Upper lobe of left lung (tissue), 6 donors: Measurements from ENCODE around the gene LRRC3. TPM values are rescaled to one million over a fixed set of nuclear protein-coding genes. Genes with fewer than 3 reads are reported as not detected.

Source experiments
- ATAC-seq, 2 donors: fragments of 200-7000 bp; cut with Tn5 transposase; one replicate each; pipeline ENCODE4 v1.9.1; 2022; ENCODE audit warnings: mild to moderate bottlenecking in 2 of 2, moderate library complexity in 2 of 2; ENCODE audit not compliant: low FRiP score in 2 of 2
- DNase-seq, 2 donors: peaks; one replicate each; pipeline ENCODE4 v3.0.0-alpha.2; 2019 to 2020
- H3K27ac ChIP-seq, 4 donors: fragments of 200-600 bp; sonication (generic); one replicate each; pipeline ENCODE4 v1.5.1; 2016 to 2019
- H3K27me3 ChIP-seq, 4 donors: fragments of 200-600 bp; sonication (generic); one replicate each; pipeline ENCODE4 v1.5.1; 2017 to 2019
- H3K36me3 ChIP-seq, 4 donors: fragments of 200-600 bp; sonication (generic); one replicate each; pipeline ENCODE4 v1.5.1; 2016 to 2019
- H3K4me1 ChIP-seq, 4 donors: fragments of 200-600 bp; sonication (generic); one replicate each; pipeline ENCODE4 v1.5.1; 2018 to 2019
- H3K4me3 ChIP-seq, 4 donors: fragments of 200-600 bp; sonication (generic); one replicate each; pipeline ENCODE4 v1.5.1; 2017 to 2019; ENCODE audit warnings: mild to moderate bottlenecking in 2 of 4, moderate library complexity in 1 of 4
- H3K9me3 ChIP-seq, 4 donors: fragments of 200-600 bp; sonication (generic); one replicate each; pipeline ENCODE4 v1.5.1; 2018 to 2019
- EP300 ChIP-seq, 4 donors: sonication (generic); formaldehyde crosslinking; IDR thresholded peaks; one replicate each; pipeline ENCODE4 v1.5.1; 2017; ENCODE audit warnings: antibody characterized with exemption in 4 of 4, control low read depth in 2 of 4
- POLR2A ChIP-seq, 4 donors: fragments of 450-650 bp; IDR thresholded peaks; one replicate each; pipeline ENCODE4 v1.5.1; 2016 to 2017; ENCODE audit warnings: antibody characterized with exemption in 4 of 4, mild to moderate bottlenecking in 2 of 4
- POLR2AphosphoS5 ChIP-seq, 2 donors: sonication (generic); formaldehyde crosslinking; IDR thresholded peaks; one replicate each; pipeline ENCODE4 v1.5.1; 2017; ENCODE audit warnings: antibody characterized with exemption in 2 of 2
- WGBS, 2 donors: methylation state at CpG; one replicate each; pipeline ENCODE4 v1.1.5; 2017 to 2018; 5-methylcytosine and 5-hydroxymethylcytosine counted together
- total RNA-seq, 6 donors: library from RNA; depleted of rRNA in 4 of 6; stranded (reverse); fragments of >200 nt in 4 of 6; gene quantifications; one replicate each; pipeline versions ENCODE4 v1.1.0 to v1.2.1, GENCODE V29; 2016 to 2021
- TF ChIP-seq, protein P1 (sequence below), 6 experiments: fragments of 450-650 bp in 4 of 6; fragments of 200-600 bp in 2 of 6; sonication (generic) in 2 of 6; IDR thresholded peaks; one replicate each; pipeline ENCODE4 v1.5.1; 2016 to 2019; ENCODE audit warnings: antibody characterized with exemption in 6 of 6
- donor health status: DM: no; HTN: no; CAD: no; lungs with moderate emphysema.
- donor health status: DM: no; HTN: yes; CAD: no; lungs with severe emphysema.

LRRC3 gene
- total RNA-seq, 6 donors from 2014 or later: 3.1 to 11.5 (median 4.6) TPM

DNA sequence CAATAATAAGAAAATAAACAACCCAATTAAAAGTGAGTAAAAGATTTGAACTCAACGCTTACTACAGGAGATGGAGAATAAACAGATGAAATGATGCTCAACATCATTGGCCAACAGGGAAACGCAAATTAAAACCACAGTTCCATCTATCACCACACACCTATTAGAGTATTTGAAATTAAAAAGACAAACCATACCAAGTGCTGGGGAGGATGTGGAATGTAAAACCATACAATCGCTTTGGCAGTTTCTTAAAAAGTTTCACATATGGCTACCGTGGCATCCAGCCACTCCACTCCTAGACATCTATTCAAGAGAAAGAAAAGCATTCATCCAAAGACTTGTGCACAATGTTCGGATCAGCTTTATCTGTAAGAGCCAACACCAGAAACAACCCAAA lies 1.3 kb upstream of the LRRC3 start:
- ATAC-seq (no peak), DNase-seq (no peak)
- no peaks in the 10 kb centered on the region for H3K36me3 ChIP-seq
- no peak for TF ChIP-seq POLR2A (IDR thresholded peaks at IDR 0.05)
- TF ChIP-seq, protein P1, sequence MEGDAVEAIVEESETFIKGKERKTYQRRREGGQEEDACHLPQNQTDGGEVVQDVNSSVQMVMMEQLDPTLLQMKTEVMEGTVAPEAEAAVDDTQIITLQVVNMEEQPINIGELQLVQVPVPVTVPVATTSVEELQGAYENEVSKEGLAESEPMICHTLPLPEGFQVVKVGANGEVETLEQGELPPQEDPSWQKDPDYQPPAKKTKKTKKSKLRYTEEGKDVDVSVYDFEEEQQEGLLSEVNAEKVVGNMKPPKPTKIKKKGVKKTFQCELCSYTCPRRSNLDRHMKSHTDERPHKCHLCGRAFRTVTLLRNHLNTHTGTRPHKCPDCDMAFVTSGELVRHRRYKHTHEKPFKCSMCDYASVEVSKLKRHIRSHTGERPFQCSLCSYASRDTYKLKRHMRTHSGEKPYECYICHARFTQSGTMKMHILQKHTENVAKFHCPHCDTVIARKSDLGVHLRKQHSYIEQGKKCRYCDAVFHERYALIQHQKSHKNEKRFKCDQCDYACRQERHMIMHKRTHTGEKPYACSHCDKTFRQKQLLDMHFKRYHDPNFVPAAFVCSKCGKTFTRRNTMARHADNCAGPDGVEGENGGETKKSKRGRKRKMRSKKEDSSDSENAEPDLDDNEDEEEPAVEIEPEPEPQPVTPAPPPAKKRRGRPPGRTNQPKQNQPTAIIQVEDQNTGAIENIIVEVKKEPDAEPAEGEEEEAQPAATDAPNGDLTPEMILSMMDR (IDR thresholded peaks at IDR 0.05): no peak
- TF ChIP-seq EP300 (IDR thresholded peaks at IDR 0.05): no peak
- TF ChIP-seq POLR2AphosphoS5 (IDR thresholded peaks at IDR 0.05): no peak
- WGBS, 2 donors: 84 to 92% methylated on average over 5 of the region's 5 CpGs
- H3K9me3 ChIP-seq: peaks cover 0 to 3% (median 0%) of the 10 kb centered on the region in 4 donors
- H3K27me3 ChIP-seq: no peaks in the 10 kb centered on the region
- no peak overlapping the region for H3K27ac ChIP-seq
- H3K4me1 ChIP-seq: peaks cover 5 to 20% (median 12%) of the 10 kb centered on the region in 4 donors
- no peak overlapping the region for H3K4me3 ChIP-seq

DNA sequence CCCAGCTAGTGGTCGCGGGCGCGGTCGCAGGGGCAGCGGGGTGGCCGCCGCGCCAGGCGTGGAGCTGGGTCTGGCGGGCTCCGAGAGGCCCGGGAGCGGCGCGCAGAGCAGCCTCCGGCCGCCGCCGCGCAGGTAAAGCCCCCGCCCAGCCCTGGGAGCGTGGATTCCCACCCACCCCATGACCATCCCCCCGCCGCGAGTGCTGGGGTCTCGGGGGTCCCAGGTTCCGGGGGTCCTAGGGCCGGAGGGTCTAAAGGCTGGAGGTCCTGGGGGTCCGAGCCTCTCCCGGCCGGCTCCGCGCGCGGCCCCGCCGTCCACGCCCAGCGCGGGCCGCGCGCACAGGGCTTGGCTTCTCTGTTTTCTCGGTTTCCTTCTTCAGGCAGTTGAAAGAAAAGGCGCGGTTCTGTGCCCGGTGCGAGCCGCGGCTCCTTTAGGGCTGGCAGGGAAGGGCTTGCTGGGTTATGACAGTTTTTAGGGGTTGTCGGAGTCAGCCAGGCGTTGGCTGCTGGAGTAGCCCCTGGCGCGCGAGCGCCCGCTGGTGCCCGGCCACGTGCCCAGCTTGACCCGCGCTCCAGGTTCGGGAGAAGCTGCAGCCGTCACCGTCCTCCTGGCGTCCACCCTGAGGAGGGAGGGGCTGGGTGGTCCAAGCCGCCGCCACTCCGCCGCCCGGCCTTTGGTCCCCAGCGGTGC lies 359 bp downstream of the LRRC3 start:
- Histone ChIP-seq H3K4me3 (peak overlapping the region; percentile 32 to 95 (median 66)), H3K9me3 (peaks cover 0 to 3% (median 0%) of the 10 kb centered on the region in 4 donors), H3K27me3 (no peaks in the 10 kb centered on the region), H3K4me1 (peaks cover 5 to 20% (median 12%) of the 10 kb centered on the region in 4 donors), H3K27ac (peak overlapping the region in 1 of 4 donors; percentile 20), H3K36me3 (no peaks in the 10 kb centered on the region)
- ATAC-seq: peak in 1 of 2 donors; percentile 58
- DNase-seq: peak; percentile 58 to 92
- 3% methylated on average over 21 of the region's 72 CpGs; no CpG with 5 or more reads in 1 of the 2 donors for WGBS, 2 donors
- TF ChIP-seq, protein P1 (IDR thresholded peaks at IDR 0.05): peak in 1 of 6 experiments; percentile 9
- no peak for TF ChIP-seq POLR2A (IDR thresholded peaks at IDR 0.05)

DNA sequence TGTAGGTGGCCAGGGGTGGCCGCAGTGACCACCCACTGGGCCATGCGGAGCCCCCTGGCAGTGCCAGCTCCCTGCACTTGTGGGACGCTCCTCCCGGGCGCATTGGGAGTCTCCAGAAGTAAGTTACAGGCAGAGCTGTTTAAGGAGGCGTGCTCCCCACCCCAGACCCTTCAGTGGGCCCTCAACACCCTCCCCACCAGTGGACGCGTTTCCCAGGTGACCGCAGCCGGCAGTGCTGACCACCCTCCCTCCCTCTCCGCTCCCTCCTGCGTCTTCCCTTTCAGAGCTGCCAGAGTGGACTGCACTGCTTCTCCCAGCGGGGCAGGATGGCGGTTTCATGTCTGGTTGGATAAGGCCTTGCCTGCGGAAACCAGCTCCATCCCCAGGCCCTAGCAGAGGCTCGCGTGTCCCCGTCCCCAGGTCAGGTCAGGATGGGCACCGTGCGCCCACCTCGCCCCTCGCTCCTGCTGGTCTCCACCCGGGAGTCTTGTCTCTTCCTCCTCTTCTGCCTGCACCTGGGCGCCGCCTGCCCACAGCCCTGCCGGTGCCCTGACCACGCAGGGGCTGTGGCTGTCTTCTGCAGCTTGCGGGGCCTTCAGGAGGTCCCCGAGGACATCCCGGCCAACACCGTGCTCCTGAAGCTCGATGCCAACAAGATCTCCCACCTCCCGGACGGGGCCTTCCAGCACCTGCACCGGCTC lies 1.1 kb downstream of the LRRC3 start:
- peak in 1 of 2 donors; percentile 77 for DNase-seq
- peak overlapping the region in 3 of 4 donors; percentile 59 to 95 (median 73) for H3K4me3 ChIP-seq
- ATAC-seq: no peak
- peaks cover 5 to 20% (median 12%) of the 10 kb centered on the region in 4 donors for H3K4me1 ChIP-seq
- no peaks in the 10 kb centered on the region for H3K36me3 ChIP-seq
- TF ChIP-seq EP300 (IDR thresholded peaks at IDR 0.05) (no peak), POLR2A (IDR thresholded peaks at IDR 0.05) (no peak), POLR2AphosphoS5 (IDR thresholded peaks at IDR 0.05) (no peak)
- TF ChIP-seq, protein P1 (IDR thresholded peaks at IDR 0.05): no peak
- no peak overlapping the region for H3K27ac ChIP-seq
- 81 to 86% methylated on average over 24 to 35 of the region's 35 CpGs for WGBS, 2 donors
- H3K27me3 ChIP-seq: no peaks in the 10 kb centered on the region
- peaks cover 0 to 3% (median 0%) of the 10 kb centered on the region in 4 donors for H3K9me3 ChIP-seq

DNA sequence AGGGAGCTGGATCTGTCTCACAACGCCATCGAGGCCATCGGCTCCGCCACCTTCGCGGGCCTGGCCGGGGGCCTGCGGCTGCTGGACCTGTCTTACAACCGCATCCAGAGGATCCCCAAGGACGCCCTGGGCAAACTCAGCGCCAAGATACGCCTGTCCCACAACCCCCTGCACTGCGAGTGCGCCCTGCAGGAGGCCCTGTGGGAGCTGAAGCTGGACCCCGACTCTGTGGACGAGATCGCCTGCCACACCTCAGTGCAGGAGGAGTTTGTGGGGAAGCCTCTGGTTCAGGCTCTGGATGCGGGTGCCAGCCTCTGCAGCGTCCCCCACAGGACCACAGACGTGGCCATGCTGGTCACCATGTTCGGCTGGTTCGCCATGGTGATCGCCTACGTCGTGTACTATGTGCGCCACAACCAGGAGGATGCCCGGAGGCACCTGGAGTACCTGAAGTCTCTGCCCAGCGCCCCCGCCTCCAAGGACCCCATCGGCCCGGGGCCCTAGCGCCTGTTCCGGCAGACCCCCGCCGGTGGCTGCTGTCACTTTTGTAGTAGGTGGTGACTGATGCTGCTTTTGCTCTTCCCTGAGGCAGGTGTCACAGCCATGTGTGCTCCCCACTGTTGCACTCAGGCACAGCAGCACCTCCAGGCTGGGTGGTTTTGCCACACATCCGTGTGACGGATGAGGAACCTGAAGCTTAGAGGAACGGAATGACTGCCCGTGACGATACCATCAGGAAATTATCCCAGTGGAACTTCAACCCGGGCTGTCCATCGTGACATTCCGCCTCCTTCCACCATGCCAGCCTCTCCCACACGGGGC lies 1.8 kb downstream of the LRRC3 start:
- peaks cover 0 to 3% (median 0%) of the 10 kb centered on the region in 4 donors for H3K9me3 ChIP-seq
- TF ChIP-seq POLR2AphosphoS5 (IDR thresholded peaks at IDR 0.05): no peak
- TF ChIP-seq EP300 (IDR thresholded peaks at IDR 0.05): no peak
- TF ChIP-seq, protein P1 (IDR thresholded peaks at IDR 0.05): no peak
- TF ChIP-seq POLR2A (IDR thresholded peaks at IDR 0.05): no peak
- H3K4me3 ChIP-seq: no peak overlapping the region
- no peaks in the 10 kb centered on the region for H3K36me3 ChIP-seq
- no peak overlapping the region for H3K27ac ChIP-seq
- WGBS, 2 donors: 94 to 97% methylated on average over 30 to 33 of the region's 44 CpGs
- DNase-seq (peak; percentile 14 to 82), ATAC-seq (no peak)
- H3K27me3 ChIP-seq: no peaks in the 10 kb centered on the region
- H3K4me1 ChIP-seq: peaks cover 5 to 20% (median 12%) of the 10 kb centered on the region in 4 donors
